NCI-H526 treated with DMSO at 0.1 percent for 48 hours (cell line): ENCODE measurements around the gene CAPN13.

ENCODE experiments used
- DNase-seq: peaks from one replicate; lab custom pipeline; 2025; lab: John Stamatoyannopoulos, UW

CAPN13 gene

GRCh38 chr2:30730736-30731647 is 76.3 kb downstream of the CAPN13 start:
- DNase-seq, result no peak

GRCh38 chr2:30729031-30729430 is 78.2 kb downstream of the CAPN13 start:
- DNase-seq, result no peak

- no peak for DNase-seq
Measured at GRCh38 chr2:30722936-30723725, 84.1 kb downstream of the CAPN13 start.

GRCh38 chr2:30721668-30722647 is 85.3 kb downstream of the CAPN13 start:
- no peak for DNase-seq

GRCh38 chr2:30721241-30721640 is 86.0 kb downstream of the CAPN13 start:
- DNase-seq, result no peak

- no peak for DNase-seq
Measured at GRCh38 chr2:30717081-30717650, 90.1 kb downstream of the CAPN13 start.

GRCh38 chr2:30716123-30716900 is 90.9 kb downstream of the CAPN13 start:
- no peak for DNase-seq

- DNase-seq, result no peak
Measured at GRCh38 chr2:30714811-30715709, 92.2 kb downstream of the CAPN13 start.

GRCh38 chr2:30713698-30714097 is 93.5 kb downstream of the CAPN13 start:
- DNase-seq, result no peak

GRCh38 chr2:30711646-30712085 is 95.6 kb downstream of the CAPN13 start:
- peak; percentile 82 for DNase-seq

- DNase-seq, result no peak
Measured at GRCh38 chr2:30710461-30710860, 96.8 kb downstream of the CAPN13 start.

- no peak for DNase-seq
Measured at GRCh38 chr2:30710016-30710415, 97.2 kb downstream of the CAPN13 start.

GRCh38 chr2:30709516-30709915 is 97.7 kb downstream of the CAPN13 start:
- DNase-seq, result no peak

GRCh38 chr2:30708491-30709290 is 98.6 kb downstream of the CAPN13 start:
- peak; percentile 5 for DNase-seq

- no peak for DNase-seq
Measured at GRCh38 chr2:30707304-30707903, 99.8 kb downstream of the CAPN13 start.

- peak; percentile 25 for DNase-seq
Measured at GRCh38 chr2:30706534-30707303, 100.5 kb downstream of the CAPN13 start.

- no peak for DNase-seq
Measured at GRCh38 chr2:30705711-30706533, 101.3 kb downstream of the CAPN13 start.
